ENCODE measurements around the gene CARD8.

CARD8 gene

GRCh38 chr19:48206397-48207093, 49.2 kb downstream of the CARD8 start:
- no peak for DNase-seq (ENCODE audit: low read depth)

GRCh38 chr19:48203794-48204628, 51.7 kb downstream of the CARD8 start:
- peak; percentile 87 for DNase-seq (ENCODE audit: low read depth)

- DNase-seq (ENCODE audit: low read depth): no peak
Observed at GRCh38 chr19:48203222-48203793, 52.4 kb downstream of the CARD8 start.

- no peak for DNase-seq (ENCODE audit: low read depth)
Observed at GRCh38 chr19:48196933-48197665, 58.6 kb downstream of the CARD8 start.

GRCh38 chr19:48196321-48196763, 59.4 kb downstream of the CARD8 start:
- no peak for DNase-seq (ENCODE audit: low read depth)

- DNase-seq (ENCODE audit: low read depth): no peak
Observed at GRCh38 chr19:48194844-48195830, 60.6 kb downstream of the CARD8 start.

GRCh38 chr19:48194041-48194843, 61.5 kb downstream of the CARD8 start:
- DNase-seq (ENCODE audit: low read depth): no peak

GRCh38 chr19:48192750-48193149, 63.0 kb downstream of the CARD8 start:
- DNase-seq (ENCODE audit: low read depth): no peak

- no peak for DNase-seq (ENCODE audit: low read depth)
Observed at GRCh38 chr19:48190885-48191284, 64.8 kb downstream of the CARD8 start.

- peak; percentile 51 for DNase-seq (ENCODE audit: low read depth)
Observed at GRCh38 chr19:48190288-48190884, 65.3 kb downstream of the CARD8 start.

GRCh38 chr19:48186541-48186991, 69.1 kb downstream of the CARD8 start:
- DNase-seq (ENCODE audit: low read depth): no peak

GRCh38 chr19:48186015-48186414, 69.7 kb downstream of the CARD8 start:
- no peak for DNase-seq (ENCODE audit: low read depth)

GRCh38 chr19:48183356-48183755, 72.4 kb downstream of the CARD8 start:
- DNase-seq (ENCODE audit: low read depth): no peak

- DNase-seq (ENCODE audit: low read depth): no peak
Observed at GRCh38 chr19:48182434-48182833, 73.3 kb downstream of the CARD8 start.

- no peak for DNase-seq (ENCODE audit: low read depth)
Observed at GRCh38 chr19:48181505-48181904, 74.2 kb downstream of the CARD8 start.

- DNase-seq (ENCODE audit: low read depth): no peak
Observed at GRCh38 chr19:48176226-48176625, 79.5 kb downstream of the CARD8 start.

- no peak for DNase-seq (ENCODE audit: low read depth)
Observed at GRCh38 chr19:48175578-48175977, 80.1 kb downstream of the CARD8 start.

GRCh38 chr19:48174445-48175030, 81.2 kb downstream of the CARD8 start:
- DNase-seq (ENCODE audit: low read depth): no peak

- no peak for DNase-seq (ENCODE audit: low read depth)
Observed at GRCh38 chr19:48171710-48172109, 84.0 kb downstream of the CARD8 start.

Measured in fibroblast of the conjunctiva (primary cell).